ENCODE data around the gene BEND6. TPM values are rescaled to one million over a fixed set of nuclear protein-coding genes. Genes with fewer than 3 reads are reported as not detected.
A peak's percentile ranks its signal among the peaks of the same experiment; 100 is the strongest.

The BEND6 gene
- total RNA-seq, 1 donor = 34.8 TPM

GRCh38 chr6:56930846-56931245 is 24.1 kb upstream of the BEND6 start:
- no peak for DNase-seq (ENCODE audit: low read depth)
- TF ChIP-seq, protein P1, sequence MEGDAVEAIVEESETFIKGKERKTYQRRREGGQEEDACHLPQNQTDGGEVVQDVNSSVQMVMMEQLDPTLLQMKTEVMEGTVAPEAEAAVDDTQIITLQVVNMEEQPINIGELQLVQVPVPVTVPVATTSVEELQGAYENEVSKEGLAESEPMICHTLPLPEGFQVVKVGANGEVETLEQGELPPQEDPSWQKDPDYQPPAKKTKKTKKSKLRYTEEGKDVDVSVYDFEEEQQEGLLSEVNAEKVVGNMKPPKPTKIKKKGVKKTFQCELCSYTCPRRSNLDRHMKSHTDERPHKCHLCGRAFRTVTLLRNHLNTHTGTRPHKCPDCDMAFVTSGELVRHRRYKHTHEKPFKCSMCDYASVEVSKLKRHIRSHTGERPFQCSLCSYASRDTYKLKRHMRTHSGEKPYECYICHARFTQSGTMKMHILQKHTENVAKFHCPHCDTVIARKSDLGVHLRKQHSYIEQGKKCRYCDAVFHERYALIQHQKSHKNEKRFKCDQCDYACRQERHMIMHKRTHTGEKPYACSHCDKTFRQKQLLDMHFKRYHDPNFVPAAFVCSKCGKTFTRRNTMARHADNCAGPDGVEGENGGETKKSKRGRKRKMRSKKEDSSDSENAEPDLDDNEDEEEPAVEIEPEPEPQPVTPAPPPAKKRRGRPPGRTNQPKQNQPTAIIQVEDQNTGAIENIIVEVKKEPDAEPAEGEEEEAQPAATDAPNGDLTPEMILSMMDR (IDR thresholded peaks at IDR 0.05; ENCODE audit: insufficient read depth, low read length) = no peak
- H3K4me3 ChIP-seq (ENCODE audit: low read depth, low read length) = no peak overlapping the region

DNA sequence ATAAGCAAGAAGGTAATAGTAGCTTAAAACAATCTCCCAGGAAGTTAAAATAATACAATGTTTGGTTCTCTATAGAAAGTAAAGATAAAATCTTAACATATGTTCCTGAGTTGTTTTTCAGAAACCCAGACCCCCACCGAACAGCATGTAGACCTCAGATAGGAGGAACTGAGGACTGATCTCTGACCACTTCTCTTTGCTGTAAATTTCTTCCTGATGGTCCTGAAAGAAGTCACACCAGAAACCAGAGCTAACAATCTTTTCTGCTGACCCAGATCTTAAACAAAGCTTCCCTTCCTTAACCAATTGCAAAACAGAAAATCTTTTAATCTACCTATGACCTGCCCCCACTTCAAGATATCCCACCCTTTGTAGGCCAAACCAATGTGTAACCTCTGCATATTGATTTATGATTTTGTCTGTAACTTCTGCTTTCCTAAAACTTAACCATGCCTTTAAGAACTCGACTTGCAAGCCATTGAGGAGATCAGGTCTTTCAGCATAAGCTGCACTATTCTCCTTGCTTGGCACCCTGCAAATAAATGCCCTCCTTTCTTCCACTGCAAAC is 21.9 kb upstream of the BEND6 start:
- H3K4me3 ChIP-seq (ENCODE audit: low read depth, low read length) = no peak overlapping the region
- TF ChIP-seq, protein P1 (IDR thresholded peaks at IDR 0.05; ENCODE audit: insufficient read depth, low read length) = no peak
- DNase-seq (ENCODE audit: low read depth) = no peak

- TF ChIP-seq, protein P1 (IDR thresholded peaks at IDR 0.05; ENCODE audit: insufficient read depth, low read length) = no peak
- DNase-seq (ENCODE audit: low read depth) = peak; percentile 63
- H3K4me3 ChIP-seq (ENCODE audit: low read depth, low read length) = no peak overlapping the region
Observed at GRCh38 chr6:56933650-56934049, 21.3 kb upstream of the BEND6 start.

- no peak for DNase-seq (ENCODE audit: low read depth)
- no peak overlapping the region for H3K4me3 ChIP-seq (ENCODE audit: low read depth, low read length)
- TF ChIP-seq, protein P1 (IDR thresholded peaks at IDR 0.05; ENCODE audit: insufficient read depth, low read length) = no peak
Observed at GRCh38 chr6:56934876-56935275, 20.0 kb upstream of the BEND6 start.

DNA sequence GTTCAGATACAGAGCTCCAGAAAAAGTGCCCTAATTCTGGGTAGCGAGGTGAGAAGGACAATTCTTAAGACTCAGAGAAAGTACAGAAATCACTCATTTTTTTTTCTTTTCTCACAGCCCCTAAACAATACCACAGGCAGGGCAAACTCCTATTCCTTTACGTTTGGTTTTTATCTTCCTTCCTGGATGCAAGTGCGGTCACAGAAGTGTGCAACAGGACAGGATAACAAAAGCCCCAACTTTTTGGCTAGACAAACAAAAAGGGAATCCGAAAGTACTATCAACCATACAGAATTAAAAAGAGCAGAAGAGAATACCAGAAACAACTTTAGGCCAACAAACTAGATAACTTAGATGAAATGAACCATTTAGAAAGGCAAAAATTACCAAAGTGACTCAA is 18.4 kb upstream of the BEND6 start:
- TF ChIP-seq, protein P1 (IDR thresholded peaks at IDR 0.05; ENCODE audit: insufficient read depth, low read length) = no peak
- DNase-seq (ENCODE audit: low read depth) = no peak
- H3K4me3 ChIP-seq (ENCODE audit: low read depth, low read length) = no peak overlapping the region

DNA sequence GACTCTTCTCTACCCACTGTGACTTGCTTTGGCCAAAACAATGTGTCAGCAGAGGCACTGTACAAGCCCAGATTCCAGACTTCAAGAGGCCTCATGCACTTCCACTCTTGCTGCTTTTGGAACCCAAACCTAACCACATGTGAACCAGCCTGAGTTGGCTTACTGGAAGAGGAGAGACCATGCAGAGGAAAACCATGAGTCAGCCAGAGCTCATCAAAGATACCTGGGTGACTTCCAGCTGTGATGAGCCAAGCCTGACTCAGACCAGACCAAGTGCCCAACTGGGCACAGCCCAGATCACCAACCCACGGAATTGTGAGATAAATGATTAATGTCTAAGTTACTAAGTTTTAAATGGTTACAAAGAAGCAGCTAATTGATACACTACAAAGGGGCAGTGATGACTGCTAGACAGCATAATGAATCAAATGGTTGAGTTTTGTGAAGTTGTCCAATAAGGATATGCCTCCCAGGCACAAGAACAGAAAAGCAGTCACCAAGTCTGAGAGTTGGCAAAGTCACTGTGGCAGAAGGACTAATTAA is 16.2 kb upstream of the BEND6 start:
- no peak overlapping the region for H3K4me3 ChIP-seq (ENCODE audit: low read depth, low read length)
- peak; percentile 100 for DNase-seq (ENCODE audit: low read depth)
- TF ChIP-seq, protein P1 (IDR thresholded peaks at IDR 0.05; ENCODE audit: insufficient read depth, low read length) = no peak

DNA sequence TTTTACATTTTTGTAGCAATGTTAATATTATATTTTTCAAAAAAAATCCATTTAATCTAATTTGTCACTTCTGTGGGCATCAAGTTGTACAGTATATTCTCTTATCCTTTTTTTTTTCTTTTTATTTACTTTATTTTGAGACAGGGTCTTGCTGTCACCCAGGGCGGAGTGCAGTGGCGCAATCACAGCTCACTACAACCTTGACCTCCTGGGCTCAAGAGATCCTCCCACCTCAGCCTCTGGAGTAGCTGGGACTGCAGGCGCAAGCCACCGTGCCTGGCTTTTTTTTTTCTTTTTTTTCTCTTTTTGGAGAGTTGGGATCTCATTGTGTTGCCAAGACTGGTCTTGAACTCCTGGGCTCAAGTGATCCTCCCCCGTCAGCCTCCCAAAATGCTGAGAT is 14.4 kb upstream of the BEND6 start:
- TF ChIP-seq, protein P1 (IDR thresholded peaks at IDR 0.05; ENCODE audit: insufficient read depth, low read length) = no peak
- H3K4me3 ChIP-seq (ENCODE audit: low read depth, low read length) = no peak overlapping the region
- no peak for DNase-seq (ENCODE audit: low read depth)

All from fibroblast of the aortic adventitia (primary cell).